SK-N-MC (cell line): ENCODE data around the gene LITAF.
A peak's percentile ranks its signal among the peaks of the same experiment; 100 is the strongest.
"Not testable (repeated sequence)": the region's sequence is repeated elsewhere in the genome, so short reads cannot be mapped to it uniquely, and the experiment has no call there.

Experiments used
- DNase-seq: peaks from one replicate; pipeline ENCODE4 v3.0.0-alpha.2; 2011; ENCODE audit warnings: low read depth, low spot score
- H3K27ac ChIP-seq: fragments of 200-600 bp; sonication (generic); 2 replicates; pipeline ENCODE4 v1.5.1; 2016; ENCODE audit warnings: mixed run types
- H3K36me3 ChIP-seq: fragments of 200-600 bp; sonication (generic); 2 replicates; pipeline ENCODE4 v1.6.1; 2017; ENCODE audit warnings: antibody characterized with exemption, low read length, mixed read lengths; ENCODE audit not compliant: insufficient read depth
- H3K4me3 ChIP-seq: fragments of 200-600 bp; sonication (generic); 2 replicates; pipeline ENCODE4 v1.5.1; 2016
- H3K9ac ChIP-seq: fragments of 200-600 bp; sonication (generic); 2 replicates; pipeline ENCODE4 v1.8.0; 2017; ENCODE audit warnings: mixed run types, mixed read lengths; ENCODE audit not compliant: insufficient read length
- H3K9me3 ChIP-seq: fragments of 200-600 bp; sonication (generic); 2 replicates; pipeline ENCODE4 v1.6.1; 2017; ENCODE audit warnings: low read depth, mild to moderate bottlenecking, antibody characterized with exemption, low read length, moderate library complexity, mixed read lengths
- EZH2 ChIP-seq: fragments of 200-600 bp; sonication (generic); IDR thresholded peaks from one replicate; pipeline ENCODE4 v1.6.1; 2017; ENCODE audit warnings: antibody characterized with exemption
- FOXP2 ChIP-seq: optimal IDR thresholded peaks from 2 replicates; pipeline ENCODE3; 2011; ENCODE audit warnings: mild to moderate bottlenecking, moderate library complexity; ENCODE audit not compliant: insufficient read depth; ENCODE audit errors: extremely low read length, control extremely low read depth
- POLR2AphosphoS5 ChIP-seq: IDR thresholded peaks from 2 replicates; pipeline ENCODE4 v1.6.1; 2012; ENCODE audit warnings: mild to moderate bottlenecking, low read depth, low read length, borderline replicate concordance

LITAF gene

GRCh38 chr16:11596572-11597226 lies 10.0 kb upstream of the LITAF start:
- TF ChIP-seq POLR2AphosphoS5 = no peak
- TF ChIP-seq EZH2 = no peak
- TF ChIP-seq FOXP2 = no peak
- no peak overlapping the region for H3K27ac ChIP-seq
- H3K4me3 ChIP-seq = no peak overlapping the region
- H3K36me3 ChIP-seq = no peaks in the 10 kb centered on the region
- H3K9me3 ChIP-seq = no peaks in the 10 kb centered on the region
- no peak overlapping the region for H3K9ac ChIP-seq
- no peak for DNase-seq

DNA sequence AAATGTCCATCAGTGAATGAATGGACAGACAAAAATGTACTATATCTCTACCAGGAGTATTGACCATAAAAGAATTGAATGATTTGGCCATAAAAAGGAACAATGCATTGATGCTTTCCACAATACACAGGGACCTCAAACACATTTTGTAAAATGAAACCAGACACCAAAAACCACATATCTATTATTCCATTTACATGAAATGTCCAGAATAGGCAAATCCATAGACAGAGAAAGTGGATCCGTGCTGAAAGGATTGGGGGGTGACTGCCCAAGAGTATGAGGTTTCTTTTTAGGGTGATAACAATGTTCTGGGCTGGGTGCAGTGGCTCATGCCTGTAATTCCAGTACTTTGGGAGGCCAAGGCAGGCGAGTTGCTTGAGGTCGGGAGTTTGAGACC lies 6.9 kb upstream of the LITAF start:
- Histone ChIP-seq H3K27ac (no peak overlapping the region), H3K36me3 (no peaks in the 10 kb centered on the region), H3K4me3 (no peak overlapping the region), H3K9ac (no peak overlapping the region), H3K9me3 (no peaks in the 10 kb centered on the region)
- no peak for DNase-seq
- TF ChIP-seq POLR2AphosphoS5 (no peak), EZH2 (no peak), FOXP2 (no peak)

GRCh38 chr16:11593076-11593475 lies 6.4 kb upstream of the LITAF start:
- not testable (repeated sequence) for H3K27ac ChIP-seq, H3K4me3 ChIP-seq, H3K9ac ChIP-seq, DNase-seq, H3K36me3 ChIP-seq, H3K9me3 ChIP-seq

- H3K9me3 ChIP-seq = not testable (repeated sequence)
Observed at GRCh38 chr16:11591630-11592029, 4.9 kb upstream of the LITAF start.

DNA sequence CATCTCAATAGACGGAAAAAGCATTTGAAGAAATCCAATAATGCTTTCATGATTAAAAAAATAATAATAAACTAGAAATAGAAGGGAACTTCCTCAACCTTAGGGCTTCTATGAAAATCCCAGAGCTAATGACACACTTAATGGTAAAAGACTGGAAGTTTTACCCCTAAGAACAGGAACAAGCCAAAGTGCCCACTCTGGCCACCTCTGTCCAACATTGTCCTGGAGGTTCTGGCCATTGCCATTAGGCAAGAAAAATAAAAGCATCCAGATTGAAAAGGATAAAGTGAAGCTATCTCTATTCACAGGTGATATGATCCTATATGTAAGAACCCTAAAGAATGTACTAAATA lies 2.5 kb upstream of the LITAF start:
- H3K36me3 ChIP-seq = no peaks in the 10 kb centered on the region
- TF ChIP-seq POLR2AphosphoS5 (no peak), FOXP2 (no peak), EZH2 (no peak)
- no peak overlapping the region for H3K9ac ChIP-seq
- DNase-seq = no peak
- H3K27ac ChIP-seq = no peak overlapping the region
- H3K9me3 ChIP-seq = no peaks in the 10 kb centered on the region
- H3K4me3 ChIP-seq = no peak overlapping the region

More at GRCh38 chr16:11591630-11592029, 4.9 kb upstream of the LITAF start:
- not testable (repeated sequence) for H3K27ac ChIP-seq, DNase-seq, H3K4me3 ChIP-seq, H3K9ac ChIP-seq, H3K36me3 ChIP-seq

DNA sequence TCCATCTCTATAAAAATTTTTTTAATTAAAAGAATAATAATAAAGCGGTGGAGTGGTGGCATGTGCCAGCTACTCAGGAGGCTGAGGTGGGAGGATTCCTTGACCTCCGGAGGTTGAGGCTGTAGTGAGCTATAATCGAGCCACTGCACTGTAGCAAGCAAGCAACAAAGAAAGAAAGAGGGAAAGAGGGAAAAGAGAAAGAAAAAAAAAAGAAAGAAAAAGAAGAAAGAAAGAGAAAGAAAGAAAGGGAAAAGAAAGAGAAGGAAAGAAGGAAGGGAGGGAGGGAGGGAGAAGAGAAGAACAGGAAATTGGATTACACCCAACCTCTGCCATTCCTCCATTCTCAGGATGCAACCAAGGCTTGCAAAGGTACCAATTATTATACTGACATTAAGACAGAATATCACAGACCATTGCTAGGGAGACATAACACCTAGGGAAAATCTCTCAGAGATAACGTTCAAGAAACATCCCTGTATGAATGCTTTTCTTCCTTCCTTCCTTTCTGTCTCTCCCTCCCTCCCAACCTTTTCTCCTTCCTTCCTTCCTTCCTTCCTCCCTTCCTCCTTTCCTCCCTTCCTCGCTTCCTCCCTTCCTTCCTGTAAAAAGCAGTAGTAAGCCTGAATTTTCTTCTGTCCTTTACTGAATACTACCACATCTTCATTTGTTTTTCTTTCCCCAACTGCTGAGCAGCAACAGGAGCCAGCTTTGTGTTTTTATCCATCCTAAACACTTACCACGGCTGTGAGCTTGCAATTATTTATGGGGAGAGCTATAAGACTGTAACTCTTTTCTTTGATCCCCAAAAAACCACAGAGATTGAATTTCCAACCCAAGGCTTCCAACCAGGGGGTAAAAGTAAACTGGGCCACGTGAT lies 1.8 kb upstream of the LITAF start:
- Histone ChIP-seq H3K9ac (no peak overlapping the region), H3K4me3 (no peak overlapping the region), H3K36me3 (no peaks in the 10 kb centered on the region), H3K27ac (no peak overlapping the region), H3K9me3 (no peaks in the 10 kb centered on the region)
- DNase-seq = no peak
- TF ChIP-seq EZH2 (no peak), POLR2AphosphoS5 (no peak), FOXP2 (no peak)

- Histone ChIP-seq H3K4me3 (no peak overlapping the region), H3K9me3 (no peaks in the 10 kb centered on the region), H3K36me3 (no peaks in the 10 kb centered on the region), H3K27ac (no peak overlapping the region), H3K9ac (no peak overlapping the region)
- no peak for DNase-seq
- no peak for TF ChIP-seq POLR2AphosphoS5
- TF ChIP-seq FOXP2 = no peak
- no peak for TF ChIP-seq EZH2
Observed at GRCh38 chr16:11587643-11588247, 1.0 kb upstream of the LITAF start.

- Histone ChIP-seq H3K36me3 (no peaks in the 10 kb centered on the region), H3K9ac (peak overlapping the region; percentile 29), H3K9me3 (no peaks in the 10 kb centered on the region), H3K27ac (no peak overlapping the region), H3K4me3 (peak overlapping the region; percentile 67)
- no peak for DNase-seq
- TF ChIP-seq EZH2 (no peak), FOXP2 (no peak), POLR2AphosphoS5 (no peak)
Observed at GRCh38 chr16:11586378-11586855, 302 bp downstream of the LITAF start.
